H9 (cell line): ENCODE data around the gene SLC6A15. TPM values are rescaled to one million over a fixed set of nuclear protein-coding genes. Genes with fewer than 3 reads are reported as not detected.

ENCODE experiments used
- DNase-seq: peaks from one replicate; pipeline ENCODE4 v3.0.0-alpha.2; 2017
- H2AFZ ChIP-seq: one replicate; pipeline ENCODE4 v1.6.1; 2013; ENCODE audit warnings: mild to moderate bottlenecking, low read length, control low read depth, moderate library complexity
- H2AK5ac ChIP-seq: 2 replicates; pipeline ENCODE4 v1.6.1; 2013; ENCODE audit warnings: low read length, control low read depth, mixed read lengths; ENCODE audit not compliant: insufficient read length
- H2BK120ac ChIP-seq: one replicate; pipeline ENCODE4 v1.6.1; 2013; ENCODE audit warnings: low read depth, mild to moderate bottlenecking, low read length, control low read depth, inconsistent platforms; ENCODE audit not compliant: poor library complexity, severe bottlenecking
- H2BK12ac ChIP-seq: 2 replicates; pipeline ENCODE4 v1.6.1; 2013; ENCODE audit warnings: low read length, control low read depth, mixed read lengths, low read depth; ENCODE audit not compliant: insufficient read length
- H2BK15ac ChIP-seq: 2 replicates; pipeline ENCODE4 v1.6.1; 2013; ENCODE audit warnings: low read depth, low read length, control low read depth
- H2BK20ac ChIP-seq: one replicate; pipeline ENCODE4 v1.6.1; 2013; ENCODE audit warnings: low read depth, mild to moderate bottlenecking, low read length, control low read depth, inconsistent platforms; ENCODE audit not compliant: poor library complexity, severe bottlenecking
- H2BK5ac ChIP-seq: 2 replicates; pipeline ENCODE4 v1.6.1; 2013; ENCODE audit warnings: low read length, control low read depth, mixed read lengths; ENCODE audit not compliant: insufficient read length
- H3K14ac ChIP-seq: 2 replicates; pipeline ENCODE4 v1.6.1; 2013; ENCODE audit warnings: low read length, control low read depth; ENCODE audit not compliant: insufficient read depth
- H3K18ac ChIP-seq: 2 replicates; pipeline ENCODE4 v1.6.1; 2013; ENCODE audit warnings: low read depth, mild to moderate bottlenecking, mixed read lengths, low read length, control low read depth; ENCODE audit not compliant: insufficient read length
- H3K23ac ChIP-seq: 2 replicates; pipeline ENCODE4 v1.6.1; 2013; ENCODE audit warnings: low read length, control low read depth, mixed read lengths, low read depth; ENCODE audit not compliant: insufficient read length
- H3K23me2 ChIP-seq: 2 replicates; pipeline ENCODE4 v1.6.1; 2013; ENCODE audit warnings: low read depth, mild to moderate bottlenecking, mixed read lengths, low read length, control low read depth; ENCODE audit not compliant: insufficient read length, poor library complexity, severe bottlenecking
- H3K27ac ChIP-seq: 2 replicates; pipeline ENCODE4 v1.5.1; 2013; ENCODE audit warnings: low read length, control low read depth, mixed read lengths, low read depth; ENCODE audit not compliant: insufficient read length
- H3K27me3 ChIP-seq: 2 replicates; pipeline ENCODE4 v1.6.1; 2013; ENCODE audit warnings: low read length, control low read depth, inconsistent platforms; ENCODE audit not compliant: insufficient read depth
- H3K4ac ChIP-seq: 2 replicates; pipeline ENCODE4 v1.6.1; 2013; ENCODE audit warnings: low read depth, mild to moderate bottlenecking, control low read depth, inconsistent platforms, low read length, moderate library complexity
- H3K4me1 ChIP-seq: 2 replicates; pipeline ENCODE4 v1.6.1; 2013; ENCODE audit warnings: low read length, control low read depth, inconsistent platforms; ENCODE audit not compliant: insufficient read depth
- H3K4me2 ChIP-seq: 2 replicates; pipeline ENCODE4 v1.6.1; 2013; ENCODE audit warnings: low read length, control low read depth, mixed read lengths; ENCODE audit not compliant: insufficient read length, insufficient read depth
- H3K56ac ChIP-seq: 2 replicates; pipeline ENCODE4 v1.6.1; 2013; ENCODE audit warnings: low read depth, mild to moderate bottlenecking, mixed read lengths, low read length, control low read depth; ENCODE audit not compliant: insufficient read length
- H3K79me1 ChIP-seq: 2 replicates; pipeline ENCODE4 v1.6.1; 2013; ENCODE audit warnings: low read depth, mild to moderate bottlenecking, moderate library complexity, low read length, control low read depth, inconsistent platforms; ENCODE audit not compliant: insufficient read depth, poor library complexity, severe bottlenecking
- H3K79me2 ChIP-seq: 2 replicates; pipeline ENCODE4 v1.6.1; 2013; ENCODE audit warnings: low read length, control low read depth, inconsistent platforms; ENCODE audit not compliant: insufficient read depth
- H3K9ac ChIP-seq: 2 replicates; pipeline ENCODE4 v1.6.1; 2013; ENCODE audit warnings: low read length, control low read depth, mixed read lengths; ENCODE audit not compliant: insufficient read length; ENCODE audit errors: extremely low read depth
- H3K9me3 ChIP-seq: one replicate; pipeline ENCODE4 v1.6.1; 2013; ENCODE audit warnings: low read depth, low read length, inconsistent platforms; ENCODE audit not compliant: control insufficient read depth
- H3T11ph ChIP-seq: one replicate; pipeline ENCODE4 v1.6.1; 2013; ENCODE audit warnings: mild to moderate bottlenecking, low read length, control low read depth, inconsistent platforms
- H4K20me1 ChIP-seq: one replicate; pipeline ENCODE4 v1.6.1; 2013; ENCODE audit not compliant: control insufficient read depth, insufficient read length, insufficient read depth
- H4K5ac ChIP-seq: 2 replicates; pipeline ENCODE4 v1.6.1; 2013; ENCODE audit warnings: low read depth, mild to moderate bottlenecking, mixed read lengths, low read length, control low read depth; ENCODE audit not compliant: insufficient read length
- H4K8ac ChIP-seq: replicated peaks from 2 replicates; pipeline ENCODE4 v1.6.1; 2013; ENCODE audit warnings: low read length, control low read depth, mixed read lengths, low read depth; ENCODE audit not compliant: insufficient read length
- H4K91ac ChIP-seq: 2 replicates; pipeline ENCODE4 v1.6.1; 2013; ENCODE audit warnings: low read depth, mild to moderate bottlenecking, moderate library complexity, mixed read lengths, low read length, control low read depth; ENCODE audit not compliant: insufficient read length
- H3K27ac Mint-ChIP-seq, 3 experiments: 2 replicates in 2 of 3; 3 replicates in 1 of 3; pipeline ENCODE4 v1.8.0; 2020 to 2021; ENCODE audit warnings: mixed read lengths in 3 of 3, mild to moderate bottlenecking in 1 of 3, moderate library complexity in 1 of 3
- H3K27me3 Mint-ChIP-seq: 2 replicates; pipeline ENCODE4 v1.8.0; 2021; ENCODE audit warnings: low read depth, mild to moderate bottlenecking, moderate library complexity, mixed read lengths
- H3K36me3 Mint-ChIP-seq, 3 experiments: 2 replicates in 2 of 3; 3 replicates in 1 of 3; pipeline ENCODE4 v1.8.0; 2020 to 2021; ENCODE audit warnings: low read depth in 3 of 3, mixed read lengths in 3 of 3; ENCODE audit not compliant: insufficient read depth in 1 of 3
- H3K4me1 Mint-ChIP-seq, 2 experiments: 2 replicates each; pipeline ENCODE4 v1.8.0; 2020; ENCODE audit warnings: mixed read lengths in 2 of 2
- H3K4me3 Mint-ChIP-seq, 2 experiments: 2 replicates in 1 of 2; 3 replicates in 1 of 2; pipeline ENCODE4 v1.8.0; 2020 to 2021; ENCODE audit warnings: mild to moderate bottlenecking in 2 of 2, mixed read lengths in 2 of 2, moderate library complexity in 1 of 2
- H3K9me3 Mint-ChIP-seq, 2 experiments: 2 replicates in 1 of 2; 3 replicates in 1 of 2; pipeline ENCODE4 v1.8.0; 2020; ENCODE audit warnings: mild to moderate bottlenecking in 2 of 2, mixed read lengths in 2 of 2, moderate library complexity in 1 of 2
- CTCF ChIP-seq: fragments of 200-600 bp; sonication (generic); conservative IDR thresholded peaks from 3 replicates; pipeline ENCODE4 v1.8.0; 2021; ENCODE audit warnings: antibody characterized with exemption, mild to moderate bottlenecking
- WGBS: extraction: QIAGEN DNeasy Blood & Tissue Kit; methylation state at CpG from one replicate; pipeline ENCODE4 v1.1.7; 2013; ENCODE audit warnings: missing lambda C conversion rate, low lambda C conversion rate, mixed read lengths; ENCODE audit not compliant: insufficient read length; ENCODE audit errors: extremely low coverage; 5-methylcytosine and 5-hydroxymethylcytosine counted together
- total RNA-seq: library from RNA; stranded (reverse); gene quantifications from 2 replicates; pipeline ENCODE4 v1.2.1, GENCODE V29; 2021

Gene SLC6A15
- total RNA-seq, 1 experiment from 2014 or later, result 12.9 TPM

- no peak overlapping the region for H4K8ac ChIP-seq
- H3K4me1 ChIP-seq, result no peaks in the 10 kb centered on the region
- peak overlapping the region; percentile 82 for H3K4me2 ChIP-seq
- H3K23ac ChIP-seq, result no peak overlapping the region
- H3K27ac ChIP-seq, result no peak overlapping the region
- no peak overlapping the region for H2BK12ac ChIP-seq
- peak; percentile 32 for DNase-seq
- H2BK5ac ChIP-seq, result no peak overlapping the region
- H3K27me3 Mint-ChIP-seq, result peaks cover 17% of the 10 kb centered on the region
- H3K9me3 Mint-ChIP-seq, result no peaks in the 10 kb centered on the region; a peak in 1 of 5 replicates
- no peaks in the 10 kb centered on the region for H3K79me1 ChIP-seq
- no peak overlapping the region for H4K5ac ChIP-seq
- no peak overlapping the region for H4K91ac ChIP-seq
- H3K4me1 Mint-ChIP-seq, result peaks cover 10 to 12% of the 10 kb centered on the region in 2 experiments
- H2AFZ ChIP-seq, result no peak overlapping the region
- no peaks in the 10 kb centered on the region for H3K9me3 ChIP-seq
- H3K27me3 ChIP-seq, result no peaks in the 10 kb centered on the region
- H3K14ac ChIP-seq, result no peak overlapping the region
- H4K20me1 ChIP-seq, result no peaks in the 10 kb centered on the region
- TF ChIP-seq CTCF, result no peak
- H3K27ac Mint-ChIP-seq, result peak overlapping the region; percentile 14 to 73 (median 29); a peak in 5 of 7 replicates
- WGBS, result no CpG with 5 or more reads among the region's 21 CpGs
- H2BK20ac ChIP-seq, result no peak overlapping the region
- no peak overlapping the region for H2BK120ac ChIP-seq
- no peak overlapping the region for H2BK15ac ChIP-seq
- no peak overlapping the region for H3K4ac ChIP-seq
- H3K36me3 Mint-ChIP-seq, result peaks cover 0 to 4% (median 0%) of the 10 kb centered on the region in 3 experiments; a peak in 1 of 7 replicates
- no peak overlapping the region for H3K18ac ChIP-seq
- no peak overlapping the region for H3T11ph ChIP-seq
- peak overlapping the region; percentile 31 for H3K9ac ChIP-seq
- peak overlapping the region; percentile 89 to 93 for H3K4me3 Mint-ChIP-seq
- H3K79me2 ChIP-seq, result peaks cover 10% of the 10 kb centered on the region; the same call in 1 of the 2 replicates
- H3K23me2 ChIP-seq, result peaks cover 27% of the 10 kb centered on the region
- no peak overlapping the region for H3K56ac ChIP-seq
- no peak overlapping the region for H2AK5ac ChIP-seq
Measured at GRCh38 chr12:84910549-84911241, 1.9 kb downstream of the SLC6A15 start.
